PFSK-1 (cell line): ENCODE results near the gene VPS16.

Source experiments
- FOXP2 ChIP-seq: optimal IDR thresholded peaks from 2 replicates; pipeline ENCODE3; 2011; ENCODE audit warnings: borderline replicate concordance, control low read depth, inconsistent platforms; ENCODE audit not compliant: insufficient read depth; ENCODE audit errors: extremely low read length, extremely low read depth
- POLR2AphosphoS5 ChIP-seq: IDR thresholded peaks from 2 replicates; pipeline ENCODE4 v1.6.1; 2012; ENCODE audit warnings: low read depth, mild to moderate bottlenecking, control low read depth, low read length, moderate library complexity
- REST ChIP-seq, 2 experiments: IDR thresholded peaks; 2 replicates each; pipeline versions ENCODE4 v1.6.1 to v1.8.0; 2011 to 2012; ENCODE audit warnings: low read depth in 2 of 2, low read length in 2 of 2, control low read depth in 1 of 2, inconsistent platforms in 1 of 2, mild to moderate bottlenecking in 1 of 2, moderate library complexity in 1 of 2; ENCODE audit not compliant: insufficient read depth in 1 of 2
- SIN3A ChIP-seq: IDR thresholded peaks from 2 replicates; pipeline ENCODE4 v1.6.1; 2012; ENCODE audit warnings: mild to moderate bottlenecking, low read length, moderate library complexity, borderline replicate concordance; ENCODE audit not compliant: insufficient read depth
- TAF1 ChIP-seq: IDR thresholded peaks from 2 replicates; pipeline ENCODE4 v1.6.1; 2012; ENCODE audit warnings: low read length, control low read depth, borderline replicate concordance; ENCODE audit not compliant: insufficient read depth

The VPS16 gene

GRCh38 chr20:2809690-2810089 lies 30.9 kb upstream of the VPS16 start:
- TF ChIP-seq SIN3A (no peak), FOXP2 (no peak), REST (IDR thresholded peaks at IDR 0.05; ENCODE audit: insufficient read depth in 1 of 2, low read depth in 2 of 2, low read length in 2 of 2) (no peak), TAF1 (no peak), POLR2AphosphoS5 (no peak)

GRCh38 chr20:2812189-2812588 lies 28.4 kb upstream of the VPS16 start:
- no peak for TF ChIP-seq TAF1
- no peak for TF ChIP-seq REST (IDR thresholded peaks at IDR 0.05; ENCODE audit: insufficient read depth in 1 of 2, low read depth in 2 of 2, low read length in 2 of 2)
- TF ChIP-seq FOXP2, result no peak
- TF ChIP-seq POLR2AphosphoS5, result no peak
- TF ChIP-seq SIN3A, result no peak

GRCh38 chr20:2814076-2814475 lies 26.5 kb upstream of the VPS16 start:
- TF ChIP-seq TAF1, result no peak
- TF ChIP-seq SIN3A, result no peak

- no peak for TF ChIP-seq SIN3A
- TF ChIP-seq REST (IDR thresholded peaks at IDR 0.05; ENCODE audit: insufficient read depth in 1 of 2, low read depth in 2 of 2, low read length in 2 of 2), result no peak
- no peak for TF ChIP-seq TAF1
- peak; percentile 17 for TF ChIP-seq FOXP2
These were observed 25.9 kb upstream of the VPS16 start, which contains the start of gene C20orf141 for GRCh38 chr20:2814587-2815051. TSS of gene C20orf141 (plus strand) at chr20:2814987. CDS start at chr20:2815185, 198 bp downstream.

- TF ChIP-seq POLR2AphosphoS5 (no peak), SIN3A (no peak), REST (IDR thresholded peaks at IDR 0.05; ENCODE audit: insufficient read depth in 1 of 2, low read depth in 2 of 2, low read length in 2 of 2) (no peak), TAF1 (no peak), FOXP2 (no peak)
These were observed 25.2 kb upstream of the VPS16 start for GRCh38 chr20:2815242-2815900.
